Measurements from ENCODE around the gene IFNAR1.
A peak's percentile ranks its signal among the peaks of the same experiment; 100 is the strongest.
"Not testable (repeated sequence)": the region's sequence is repeated elsewhere in the genome, so short reads cannot be mapped to it uniquely, and the experiment has no call there.

IFNAR1 gene

GRCh38 chr21:33323610-33324009, 1.2 kb upstream of the IFNAR1 start:
- H3K9me3 ChIP-seq (ENCODE audit: control insufficient read depth, insufficient read depth, low read length); H3K4me1 ChIP-seq (ENCODE audit: control insufficient read depth, insufficient read depth, low read length); H3K4me3 ChIP-seq (ENCODE audit: low read length); DNase-seq (ENCODE audit: low read depth, low spot score); H3K36me3 ChIP-seq (ENCODE audit: control insufficient read depth, insufficient read depth, low read length); H3K27me3 ChIP-seq (ENCODE audit: control insufficient read depth, insufficient read depth, low read length); H3K27ac ChIP-seq (ENCODE audit: low read length): not testable (repeated sequence)

GRCh38 chr21:33325222-33326067, 675 bp downstream of the IFNAR1 start:
- H3K4me3 ChIP-seq (ENCODE audit: low read length), result peak overlapping the region; percentile 86; the same call in 1 of the 2 replicates
- H3K27me3 ChIP-seq (ENCODE audit: control insufficient read depth, insufficient read depth, low read length), result no peaks in the 10 kb centered on the region
- no peak overlapping the region for H3K27ac ChIP-seq (ENCODE audit: low read length)
- H3K9me3 ChIP-seq (ENCODE audit: control insufficient read depth, insufficient read depth, low read length), result no peaks in the 10 kb centered on the region
- H3K36me3 ChIP-seq (ENCODE audit: control insufficient read depth, insufficient read depth, low read length), result no peaks in the 10 kb centered on the region
- no peaks in the 10 kb centered on the region for H3K4me1 ChIP-seq (ENCODE audit: control insufficient read depth, insufficient read depth, low read length)
- WGBS (ENCODE audit: insufficient coverage, insufficient read length), result no CpG with 5 or more reads among the region's 28 CpGs
- DNase-seq (ENCODE audit: low read depth, low spot score), result no peak

GRCh38 chr21:33327326-33327725, 2.6 kb downstream of the IFNAR1 start:
- Histone ChIP-seq H3K27ac (ENCODE audit: low read length) (no peak overlapping the region), H3K36me3 (ENCODE audit: control insufficient read depth, insufficient read depth, low read length) (no peaks in the 10 kb centered on the region), H3K27me3 (ENCODE audit: control insufficient read depth, insufficient read depth, low read length) (no peaks in the 10 kb centered on the region), H3K4me1 (ENCODE audit: control insufficient read depth, insufficient read depth, low read length) (no peaks in the 10 kb centered on the region), H3K4me3 (ENCODE audit: low read length) (no peak overlapping the region), H3K9me3 (ENCODE audit: control insufficient read depth, insufficient read depth, low read length) (no peaks in the 10 kb centered on the region)
- no peak for DNase-seq (ENCODE audit: low read depth, low spot score)
- no CpG with 5 or more reads among the region's 3 CpGs for WGBS (ENCODE audit: insufficient coverage, insufficient read length)

GRCh38 chr21:33327792-33328433, 3.1 kb downstream of the IFNAR1 start:
- no peak overlapping the region for H3K4me3 ChIP-seq (ENCODE audit: low read length)
- H3K4me1 ChIP-seq (ENCODE audit: control insufficient read depth, insufficient read depth, low read length), result no peaks in the 10 kb centered on the region
- no CpG with 5 or more reads among the region's 7 CpGs for WGBS (ENCODE audit: insufficient coverage, insufficient read length)
- no peaks in the 10 kb centered on the region for H3K9me3 ChIP-seq (ENCODE audit: control insufficient read depth, insufficient read depth, low read length)
- H3K27me3 ChIP-seq (ENCODE audit: control insufficient read depth, insufficient read depth, low read length), result no peaks in the 10 kb centered on the region
- DNase-seq (ENCODE audit: low read depth, low spot score), result no peak
- H3K36me3 ChIP-seq (ENCODE audit: control insufficient read depth, insufficient read depth, low read length), result no peaks in the 10 kb centered on the region
- no peak overlapping the region for H3K27ac ChIP-seq (ENCODE audit: low read length)

- Histone ChIP-seq H3K36me3 (ENCODE audit: control insufficient read depth, insufficient read depth, low read length) (no peaks in the 10 kb centered on the region), H3K9me3 (ENCODE audit: control insufficient read depth, insufficient read depth, low read length) (no peaks in the 10 kb centered on the region), H3K27ac (ENCODE audit: low read length) (no peak overlapping the region), H3K4me1 (ENCODE audit: control insufficient read depth, insufficient read depth, low read length) (no peaks in the 10 kb centered on the region), H3K4me3 (ENCODE audit: low read length) (no peak overlapping the region), H3K27me3 (ENCODE audit: control insufficient read depth, insufficient read depth, low read length) (no peaks in the 10 kb centered on the region)
- no peak for DNase-seq (ENCODE audit: low read depth, low spot score)
- WGBS (ENCODE audit: insufficient coverage, insufficient read length), result no CpG with 5 or more reads among the region's 3 CpGs
These were observed 6.0 kb downstream of the IFNAR1 start for GRCh38 chr21:33330726-33331125.

- Histone ChIP-seq H3K4me1 (ENCODE audit: control insufficient read depth, insufficient read depth, low read length) (no peaks in the 10 kb centered on the region), H3K27me3 (ENCODE audit: control insufficient read depth, insufficient read depth, low read length) (no peaks in the 10 kb centered on the region), H3K4me3 (ENCODE audit: low read length) (no peak overlapping the region), H3K27ac (ENCODE audit: low read length) (no peak overlapping the region), H3K36me3 (ENCODE audit: control insufficient read depth, insufficient read depth, low read length) (no peaks in the 10 kb centered on the region; the same call in 1 of the 2 replicates), H3K9me3 (ENCODE audit: control insufficient read depth, insufficient read depth, low read length) (no peaks in the 10 kb centered on the region)
- no peak for DNase-seq (ENCODE audit: low read depth, low spot score)
- no CpG with 5 or more reads among the region's 1 CpG for WGBS (ENCODE audit: insufficient coverage, insufficient read length)
These were observed 7.4 kb downstream of the IFNAR1 start for GRCh38 chr21:33332143-33332542.

GRCh38 chr21:33334191-33334590, 9.4 kb downstream of the IFNAR1 start:
- H3K4me1 ChIP-seq (ENCODE audit: control insufficient read depth, insufficient read depth, low read length), result no peaks in the 10 kb centered on the region
- WGBS (ENCODE audit: insufficient coverage, insufficient read length), result no CpG with 5 or more reads among the region's 4 CpGs
- H3K4me3 ChIP-seq (ENCODE audit: low read length), result no peak overlapping the region
- no peaks in the 10 kb centered on the region for H3K9me3 ChIP-seq (ENCODE audit: control insufficient read depth, insufficient read depth, low read length)
- no peak for DNase-seq (ENCODE audit: low read depth, low spot score)
- no peak overlapping the region for H3K27ac ChIP-seq (ENCODE audit: low read length)
- H3K36me3 ChIP-seq (ENCODE audit: control insufficient read depth, insufficient read depth, low read length), result peaks cover 2% of the 10 kb centered on the region; the same call in 1 of the 2 replicates
- H3K27me3 ChIP-seq (ENCODE audit: control insufficient read depth, insufficient read depth, low read length), result no peaks in the 10 kb centered on the region

- no peaks in the 10 kb centered on the region for H3K4me1 ChIP-seq (ENCODE audit: control insufficient read depth, insufficient read depth, low read length)
- H3K4me3 ChIP-seq (ENCODE audit: low read length), result no peak overlapping the region
- no peaks in the 10 kb centered on the region for H3K27me3 ChIP-seq (ENCODE audit: control insufficient read depth, insufficient read depth, low read length)
- DNase-seq (ENCODE audit: low read depth, low spot score), result no peak
- H3K9me3 ChIP-seq (ENCODE audit: control insufficient read depth, insufficient read depth, low read length), result no peaks in the 10 kb centered on the region
- H3K27ac ChIP-seq (ENCODE audit: low read length), result no peak overlapping the region
- H3K36me3 ChIP-seq (ENCODE audit: control insufficient read depth, insufficient read depth, low read length), result peaks cover 2% of the 10 kb centered on the region; the same call in 1 of the 2 replicates
- no CpG with 5 or more reads among the region's 2 CpGs for WGBS (ENCODE audit: insufficient coverage, insufficient read length)
These were observed 10.1 kb downstream of the IFNAR1 start for GRCh38 chr21:33334824-33335223.

GRCh38 chr21:33339135-33339534, 14.4 kb downstream of the IFNAR1 start:
- no CpG with 5 or more reads among the region's 1 CpG for WGBS (ENCODE audit: insufficient coverage, insufficient read length)
- Histone ChIP-seq H3K9me3 (ENCODE audit: control insufficient read depth, insufficient read depth, low read length) (no peaks in the 10 kb centered on the region), H3K27me3 (ENCODE audit: control insufficient read depth, insufficient read depth, low read length) (no peaks in the 10 kb centered on the region), H3K27ac (ENCODE audit: low read length) (no peak overlapping the region), H3K4me3 (ENCODE audit: low read length) (no peak overlapping the region), H3K4me1 (ENCODE audit: control insufficient read depth, insufficient read depth, low read length) (no peaks in the 10 kb centered on the region), H3K36me3 (ENCODE audit: control insufficient read depth, insufficient read depth, low read length) (peaks cover 2% of the 10 kb centered on the region; the same call in 1 of the 2 replicates)
- no peak for DNase-seq (ENCODE audit: low read depth, low spot score)

GRCh38 chr21:33339918-33340317, 15.1 kb downstream of the IFNAR1 start:
- H3K9me3 ChIP-seq (ENCODE audit: control insufficient read depth, insufficient read depth, low read length), result no peaks in the 10 kb centered on the region
- H3K27me3 ChIP-seq (ENCODE audit: control insufficient read depth, insufficient read depth, low read length), result no peaks in the 10 kb centered on the region
- H3K4me1 ChIP-seq (ENCODE audit: control insufficient read depth, insufficient read depth, low read length), result no peaks in the 10 kb centered on the region
- no peak for DNase-seq (ENCODE audit: low read depth, low spot score)
- H3K36me3 ChIP-seq (ENCODE audit: control insufficient read depth, insufficient read depth, low read length), result peaks cover 2% of the 10 kb centered on the region; the same call in 1 of the 2 replicates
- no peak overlapping the region for H3K4me3 ChIP-seq (ENCODE audit: low read length)
- no CpG with 5 or more reads among the region's 2 CpGs for WGBS (ENCODE audit: insufficient coverage, insufficient read length)
- no peak overlapping the region for H3K27ac ChIP-seq (ENCODE audit: low read length)
